ENCODE results near the gene RIGI. TPM values are rescaled to one million over a fixed set of nuclear protein-coding genes. Genes with fewer than 3 reads are reported as not detected.

Gene RIGI
- total and polyA plus RNA-seq, 2 of the 13 experiments (the other 11 are each of a cell fraction or from before 2014, with no cell fraction given), result 3.0 to 8.2 TPM

DNA sequence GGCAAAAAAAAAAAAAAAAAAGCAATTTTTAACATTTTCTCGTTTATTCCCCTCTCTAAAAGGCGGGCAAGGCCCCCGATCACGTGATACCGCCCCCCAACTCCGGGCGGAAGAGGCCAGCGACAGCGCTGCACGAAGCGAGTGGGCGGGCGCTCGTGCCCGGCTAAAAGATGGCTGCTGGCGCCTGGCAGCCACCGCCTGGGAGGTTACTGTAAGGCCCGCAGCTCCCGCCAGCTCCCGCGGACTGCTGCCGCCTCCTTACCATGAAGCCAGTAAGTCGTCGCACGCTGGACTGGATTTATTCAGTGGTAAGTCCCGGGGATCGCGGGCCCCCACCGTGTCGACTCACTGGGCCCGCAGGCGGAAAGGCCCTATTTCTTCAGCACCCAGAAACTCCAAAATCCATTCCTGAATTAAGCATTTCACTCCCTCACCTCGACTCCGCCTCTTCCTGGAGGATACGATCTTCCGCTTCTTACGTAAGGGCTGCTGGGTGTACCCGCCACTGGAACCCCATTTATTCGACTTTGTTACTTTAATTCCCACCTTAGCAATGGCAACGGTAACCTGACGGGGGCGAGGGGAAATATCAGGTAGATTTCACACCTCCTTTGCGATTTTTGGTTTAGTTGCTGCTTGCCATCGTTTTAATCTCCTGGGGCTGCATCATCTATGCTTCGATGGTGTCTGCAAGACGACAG is 26.3 kb upstream of the RIGI start, which contains the start of the genes SMIM27 and TOPORS (continued):
- TF ChIP-seq ARID4A (CRISPR knock-in tag; IDR thresholded peaks at IDR 0.05; ENCODE audit: borderline replicate concordance) (peak; percentile 76; the same call in 1 of the 2 replicates), ZNF556 (CRISPR knock-in tag; IDR thresholded peaks at IDR 0.05; ENCODE audit: borderline replicate concordance) (peak; percentile 68; the same call in 1 of the 2 replicates), ZSCAN30 (CRISPR knock-in tag; IDR thresholded peaks at IDR 0.05) (no peak), ZNF362 (CRISPR knock-in tag; IDR thresholded peaks at IDR 0.05; ENCODE audit: borderline replicate concordance) (no peak), ZNF441 (CRISPR knock-in tag; IDR thresholded peaks at IDR 0.05; ENCODE audit: borderline replicate concordance) (peak; percentile 69; the same call in 1 of the 2 replicates), FOXC1 (CRISPR knock-in tag; IDR thresholded peaks at IDR 0.05; ENCODE audit: borderline replicate concordance) (no peak), MXI1 (IDR thresholded peaks at IDR 0.05; ENCODE audit: borderline replicate concordance, low read depth, low read length) (peak; percentile 81; the same call in 1 of the 3 replicates), HOXA9 (CRISPR knock-in tag; IDR thresholded peaks at IDR 0.05; ENCODE audit: borderline replicate concordance) (no peak), ZBTB44 (CRISPR knock-in tag; IDR thresholded peaks at IDR 0.05) (no peak; the same call in 1 of the 2 replicates), FOXK2 (IDR thresholded peaks at IDR 0.05) (no peak), NFIB (CRISPR knock-in tag; IDR thresholded peaks at IDR 0.05; ENCODE audit: borderline replicate concordance) (no peak), FOXO1 (CRISPR knock-in tag; IDR thresholded peaks at IDR 0.05) (0 out of 2 replicates have a peak, but pooled peaks have one; percentile 17), MTF1 (CRISPR knock-in tag; IDR thresholded peaks at IDR 0.05) (no peak), ZNF724P (CRISPR knock-in tag; IDR thresholded peaks at IDR 0.05; ENCODE audit: borderline replicate concordance) (0 out of 2 replicates have a peak, but pooled peaks have one; percentile 68), KLF9 (CRISPR knock-in tag; IDR thresholded peaks at IDR 0.05; ENCODE audit: low read depth) (no peak; the same call in 1 of the 2 replicates)
- TF ChIP-seq, protein P1, sequence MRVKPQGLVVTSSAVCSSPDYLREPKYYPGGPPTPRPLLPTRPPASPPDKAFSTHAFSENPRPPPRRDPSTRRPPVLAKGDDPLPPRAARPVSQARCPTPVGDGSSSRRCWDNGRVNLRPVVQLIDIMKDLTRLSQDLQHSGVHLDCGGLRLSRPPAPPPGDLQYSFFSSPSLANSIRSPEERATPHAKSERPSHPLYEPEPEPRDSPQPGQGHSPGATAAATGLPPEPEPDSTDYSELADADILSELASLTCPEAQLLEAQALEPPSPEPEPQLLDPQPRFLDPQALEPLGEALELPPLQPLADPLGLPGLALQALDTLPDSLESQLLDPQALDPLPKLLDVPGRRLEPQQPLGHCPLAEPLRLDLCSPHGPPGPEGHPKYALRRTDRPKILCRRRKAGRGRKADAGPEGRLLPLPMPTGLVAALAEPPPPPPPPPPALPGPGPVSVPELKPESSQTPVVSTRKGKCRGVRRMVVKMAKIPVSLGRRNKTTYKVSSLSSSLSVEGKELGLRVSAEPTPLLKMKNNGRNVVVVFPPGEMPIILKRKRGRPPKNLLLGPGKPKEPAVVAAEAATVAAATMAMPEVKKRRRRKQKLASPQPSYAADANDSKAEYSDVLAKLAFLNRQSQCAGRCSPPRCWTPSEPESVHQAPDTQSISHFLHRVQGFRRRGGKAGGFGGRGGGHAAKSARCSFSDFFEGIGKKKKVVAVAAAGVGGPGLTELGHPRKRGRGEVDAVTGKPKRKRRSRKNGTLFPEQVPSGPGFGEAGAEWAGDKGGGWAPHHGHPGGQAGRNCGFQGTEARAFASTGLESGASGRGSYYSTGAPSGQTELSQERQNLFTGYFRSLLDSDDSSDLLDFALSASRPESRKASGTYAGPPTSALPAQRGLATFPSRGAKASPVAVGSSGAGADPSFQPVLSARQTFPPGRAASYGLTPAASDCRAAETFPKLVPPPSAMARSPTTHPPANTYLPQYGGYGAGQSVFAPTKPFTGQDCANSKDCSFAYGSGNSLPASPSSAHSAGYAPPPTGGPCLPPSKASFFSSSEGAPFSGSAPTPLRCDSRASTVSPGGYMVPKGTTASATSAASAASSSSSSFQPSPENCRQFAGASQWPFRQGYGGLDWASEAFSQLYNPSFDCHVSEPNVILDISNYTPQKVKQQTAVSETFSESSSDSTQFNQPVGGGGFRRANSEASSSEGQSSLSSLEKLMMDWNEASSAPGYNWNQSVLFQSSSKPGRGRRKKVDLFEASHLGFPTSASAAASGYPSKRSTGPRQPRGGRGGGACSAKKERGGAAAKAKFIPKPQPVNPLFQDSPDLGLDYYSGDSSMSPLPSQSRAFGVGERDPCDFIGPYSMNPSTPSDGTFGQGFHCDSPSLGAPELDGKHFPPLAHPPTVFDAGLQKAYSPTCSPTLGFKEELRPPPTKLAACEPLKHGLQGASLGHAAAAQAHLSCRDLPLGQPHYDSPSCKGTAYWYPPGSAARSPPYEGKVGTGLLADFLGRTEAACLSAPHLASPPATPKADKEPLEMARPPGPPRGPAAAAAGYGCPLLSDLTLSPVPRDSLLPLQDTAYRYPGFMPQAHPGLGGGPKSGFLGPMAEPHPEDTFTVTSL (CRISPR knock-in tag; IDR thresholded peaks at IDR 0.05; ENCODE audit: borderline replicate concordance), result peak; percentile 49; the same call in 1 of the 2 replicates

Measured in HepG2 (cell line).